G401 (cell line): ENCODE data around the gene RARG. TPM values are rescaled to one million over a fixed set of nuclear protein-coding genes. Genes with fewer than 3 reads are reported as not detected.

ENCODE experiments used
- DNase-seq: peaks from one replicate; pipeline ENCODE4 v3.0.0-alpha.2; 2015; ENCODE audit warnings: low spot score
- in situ Hi-C: cut with HindIII; loops from 2 replicates; pipeline ENCODE4 v1.10.0; 2016; ENCODE audit warnings: low sequenced_read_pairs, mixed read lengths
- total RNA-seq: library from RNA; depleted of rRNA; stranded (reverse); fragments of >200 nt; shearing (Covaris generic); gene quantifications from 2 replicates; pipeline ENCODE4 v1.2.3, GENCODE V29; 2014

Gene RARG
- total RNA-seq, 1 experiment from 2014 or later, result 48.6 TPM

GRCh38 chr12:53197011-53197640, 34.9 kb downstream of the RARG start:
- in situ Hi-C loops, result loop anchor here (10.0 kb wide), 1 partner anchor 122 kb away; the partner anchor contains the start of gene SPRYD3
- no peak for DNase-seq

GRCh38 chr12:53196486-53196885, 35.5 kb downstream of the RARG start:
- DNase-seq, result no peak
- in situ Hi-C loops, result loop anchor here (10.0 kb wide), 1 partner anchor 122 kb away; the partner anchor contains the start of gene SPRYD3

- DNase-seq, result no peak
- in situ Hi-C loops, result loop anchor here (10.0 kb wide), 1 partner anchor 121 kb away; the partner anchor contains the start of gene SPRYD3
These were observed 36.2 kb downstream of the RARG start for GRCh38 chr12:53195516-53196420.

GRCh38 chr12:53194973-53195372, 37.0 kb downstream of the RARG start:
- DNase-seq, result no peak
- in situ Hi-C loops, result loop anchor here (10.0 kb wide), 1 partner anchor 120 kb away; the partner anchor contains the start of gene SPRYD3

GRCh38 chr12:53193985-53194716, 37.9 kb downstream of the RARG start:
- in situ Hi-C loops, result loop anchor here (10.0 kb wide), 1 partner anchor 119 kb away; the partner anchor contains the start of gene SPRYD3
- no peak for DNase-seq

GRCh38 chr12:53193040-53193439, 39.0 kb downstream of the RARG start:
- in situ Hi-C loops, result loop anchor here (10.0 kb wide), 1 partner anchor 118 kb away; the partner anchor contains the start of gene SPRYD3
- DNase-seq, result no peak

- DNase-seq, result no peak
- in situ Hi-C loops, result loop anchor here (10.0 kb wide), 1 partner anchor 118 kb away; the partner anchor contains the start of gene SPRYD3
These were observed 39.4 kb downstream of the RARG start for GRCh38 chr12:53192531-53193021.

- in situ Hi-C loops, result loop anchor here (10.0 kb wide), 1 partner anchor 117 kb away; the partner anchor contains the start of gene SPRYD3
- DNase-seq, result no peak
These were observed 40.0 kb downstream of the RARG start for GRCh38 chr12:53191885-53192530.

- no peak for DNase-seq
- in situ Hi-C loops, result loop anchor here (10.0 kb wide), 1 partner anchor 116 kb away; the partner anchor contains the start of gene SPRYD3
These were observed 40.7 kb downstream of the RARG start for GRCh38 chr12:53191096-53191884.

GRCh38 chr12:53190108-53190729, 41.8 kb downstream of the RARG start:
- in situ Hi-C loops, result loop anchor here (10.0 kb wide), 1 partner anchor 115 kb away; the partner anchor contains the start of gene SPRYD3

GRCh38 chr12:53187145-53187899, 44.7 kb downstream of the RARG start:
- in situ Hi-C loops, result no loop called here
- DNase-seq, result no peak

More at GRCh38 chr12:53190108-53190729, 41.8 kb downstream of the RARG start:
- DNase-seq, result peak; percentile 45

GRCh38 chr12:53186745-53187144, 45.3 kb downstream of the RARG start:
- DNase-seq, result no peak
- in situ Hi-C loops, result no loop called here

- in situ Hi-C loops, result no loop called here
- no peak for DNase-seq
These were observed 46.3 kb downstream of the RARG start for GRCh38 chr12:53185582-53186153.

- no peak for DNase-seq
- in situ Hi-C loops, result no loop called here
These were observed 47.2 kb downstream of the RARG start for GRCh38 chr12:53184828-53185227.

GRCh38 chr12:53182903-53183302, 49.1 kb downstream of the RARG start:
- in situ Hi-C loops, result no loop called here

GRCh38 chr12:53181935-53182334, 50.1 kb downstream of the RARG start:
- no peak for DNase-seq
- in situ Hi-C loops, result no loop called here

More at GRCh38 chr12:53182903-53183302, 49.1 kb downstream of the RARG start:
- no peak for DNase-seq
